Activated CD4-positive, alpha-beta T cell treated with anti-CD3 and anti-CD28 coated beads for 24 hours (primary cell): Measurements from ENCODE around the gene PLAA.
"Not testable (repeated sequence)": the region's sequence is repeated elsewhere in the genome, so short reads cannot be mapped to it uniquely, and the experiment has no call there.

ENCODE experiments used
- DNase-seq, 2 donors: peaks; one replicate each; pipeline ENCODE4 v3.0.0-alpha.2; 2020; ENCODE audit warnings: low read depth in 2 of 2

PLAA gene

GRCh38 chr9:26935847-26936246, 11.2 kb downstream of the PLAA start:
- no peak for DNase-seq

- DNase-seq, result no peak
Measured at GRCh38 chr9:26928902-26929495, 18.0 kb downstream of the PLAA start.

GRCh38 chr9:26925609-26926008, 21.4 kb downstream of the PLAA start:
- DNase-seq, result no peak

- no peak for DNase-seq
Measured at GRCh38 chr9:26919698-26920097, 27.3 kb downstream of the PLAA start.

GRCh38 chr9:26913138-26913668, 33.8 kb downstream of the PLAA start:
- DNase-seq, result no peak

GRCh38 chr9:26904671-26905070, 42.4 kb downstream of the PLAA start:
- no peak for DNase-seq

- no peak for DNase-seq
Measured at GRCh38 chr9:26904070-26904469, 43.0 kb downstream of the PLAA start.

- no peak for DNase-seq
Measured at GRCh38 chr9:26893030-26893676, 53.9 kb downstream of the PLAA start.

GRCh38 chr9:26892251-26893029, 54.6 kb downstream of the PLAA start, which contains the start of gene CAAP1:
CAAP1 (minus strand) TSS chr9:26892802; CDS start chr9:26892715, 87 bp downstream.
- DNase-seq, result peak; percentile 87 to 88

- no peak for DNase-seq
Measured at GRCh38 chr9:26891726-26892125, 55.3 kb downstream of the PLAA start.

GRCh38 chr9:26888271-26888670, 58.8 kb downstream of the PLAA start:
- no peak for DNase-seq

- DNase-seq, result no peak
Measured at GRCh38 chr9:26882154-26882553, 64.9 kb downstream of the PLAA start.

- DNase-seq, result no peak
Measured at GRCh38 chr9:26880262-26880661, 66.8 kb downstream of the PLAA start.

GRCh38 chr9:26875155-26875554, 71.9 kb downstream of the PLAA start:
- DNase-seq, result not testable (repeated sequence)

- no peak for DNase-seq
Measured at GRCh38 chr9:26870292-26870691, 76.8 kb downstream of the PLAA start.

- DNase-seq, result no peak
Measured at GRCh38 chr9:26863074-26863473, 84.0 kb downstream of the PLAA start.

- DNase-seq, result no peak
Measured at GRCh38 chr9:26856413-26857032, 90.5 kb downstream of the PLAA start.
